Activated CD8-positive, alpha-beta memory T cell treated with anti-CD3 and anti-CD28 coated beads, Interleukin-2, amount 50 U/mL, for 1 hour (primary cell): ENCODE results near the gene TMEM184A.
"Not testable (repeated sequence)": the region's sequence is repeated elsewhere in the genome, so short reads cannot be mapped to it uniquely, and the experiment has no call there.

Experiments
- DNase-seq: peaks from one replicate; pipeline ENCODE4 v3.0.0-alpha.2; 2020; ENCODE audit errors: extremely low read depth

TMEM184A gene

GRCh38 chr7:1590476-1590875 lies 34.5 kb upstream of the TMEM184A start:
- DNase-seq, result no peak

DNA sequence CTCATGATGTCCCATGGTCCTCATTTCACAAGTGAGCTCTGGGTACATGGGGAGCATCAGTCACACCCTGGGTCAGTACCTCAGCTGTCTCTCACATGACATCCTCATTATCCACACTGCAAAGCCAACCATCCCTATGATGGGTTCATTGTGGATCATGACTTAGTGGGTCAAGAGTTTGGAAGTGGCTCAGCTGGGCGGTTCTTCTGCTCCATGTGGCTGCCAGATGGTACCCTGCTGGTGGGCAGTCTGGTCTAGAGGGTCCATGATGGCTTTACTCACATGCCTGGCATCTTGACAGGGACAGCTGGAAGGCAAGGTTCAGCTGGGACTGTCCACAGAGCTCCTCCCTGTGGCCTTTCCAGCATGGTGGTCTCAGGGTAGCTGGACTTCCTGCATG lies 33.0 kb upstream of the TMEM184A start:
- no peak for DNase-seq

GRCh38 chr7:1587738-1588137 lies 31.7 kb upstream of the TMEM184A start:
- DNase-seq, result no peak

DNA sequence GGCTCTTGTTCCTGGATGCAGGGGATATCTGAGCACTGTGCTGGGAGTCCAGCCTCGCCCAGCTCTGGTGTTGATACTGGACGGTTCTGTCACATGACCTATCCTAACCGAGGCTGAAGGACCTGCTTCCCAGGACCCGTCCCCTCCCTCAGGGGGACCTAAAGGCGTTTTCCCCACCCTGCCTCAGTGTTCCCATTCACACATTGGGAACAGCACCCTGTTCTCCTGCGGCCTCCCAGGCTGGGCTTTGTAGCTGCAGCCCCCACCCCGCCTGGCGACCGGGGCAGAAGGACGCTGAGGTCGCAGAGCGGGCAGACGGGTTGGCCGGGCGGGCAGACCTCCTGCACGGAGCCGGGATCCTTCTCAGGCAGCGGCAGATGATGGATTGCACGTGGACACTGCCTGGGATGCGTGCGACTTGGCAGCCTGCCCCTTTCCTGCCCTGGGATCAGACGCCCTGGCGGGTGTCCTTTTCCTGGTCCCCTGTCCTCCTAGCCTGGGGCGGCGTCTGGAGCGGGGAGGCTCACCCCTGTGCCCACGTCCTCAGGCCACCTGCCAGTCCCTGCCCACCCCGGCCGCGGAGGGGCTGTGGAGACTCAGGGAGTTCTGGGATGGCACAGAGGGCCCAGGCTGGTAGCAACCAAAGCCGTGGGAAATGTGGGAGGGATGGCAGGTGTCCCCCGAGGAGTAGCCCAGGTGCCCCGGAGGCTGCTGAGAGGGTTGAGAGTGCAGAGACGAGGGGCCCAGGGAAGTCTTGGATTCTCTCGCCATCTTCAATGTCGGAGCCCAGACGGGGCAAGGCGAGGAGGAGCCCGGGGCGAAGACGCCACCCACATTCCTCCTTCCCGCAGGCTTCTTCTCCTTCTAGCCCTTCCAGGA lies 31.1 kb upstream of the TMEM184A start:
- DNase-seq, result no peak

DNA sequence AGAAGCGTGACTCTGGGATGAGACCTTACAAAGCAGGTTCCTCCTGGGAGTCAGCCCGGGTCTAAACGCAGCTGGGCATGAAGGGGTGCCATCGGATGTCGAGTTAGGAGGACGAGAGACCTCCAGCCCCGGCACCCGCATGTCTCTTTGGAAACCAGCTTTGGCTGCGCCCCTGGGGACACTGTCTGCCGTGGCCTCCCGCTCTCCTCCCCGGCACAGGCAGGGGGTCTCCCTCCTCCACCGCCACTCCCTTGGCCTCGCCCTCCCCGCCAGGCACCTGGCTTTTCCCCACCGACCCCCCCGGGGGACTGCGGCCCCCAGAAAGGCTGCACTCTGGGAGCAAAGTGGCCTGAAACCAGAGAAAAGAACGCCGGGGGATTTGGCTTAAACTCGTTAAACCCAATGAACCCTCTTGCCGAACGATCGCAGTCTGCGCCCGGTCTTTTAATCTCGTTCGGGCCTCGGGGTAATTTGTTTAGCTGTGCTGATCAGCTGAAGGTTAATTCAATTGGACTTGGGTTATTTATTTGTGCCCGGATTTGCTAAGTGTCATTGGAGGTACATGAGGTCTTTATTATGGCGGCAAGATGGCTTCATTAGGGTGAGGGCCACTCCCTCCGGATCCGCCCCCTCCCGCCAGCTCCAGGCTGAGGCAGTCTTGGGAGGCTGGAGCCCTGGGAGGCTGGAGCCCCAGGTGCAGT lies 30.3 kb upstream of the TMEM184A start:
- no peak for DNase-seq

GRCh38 chr7:1585142-1585981 lies 29.4 kb upstream of the TMEM184A start:
- no peak for DNase-seq

DNA sequence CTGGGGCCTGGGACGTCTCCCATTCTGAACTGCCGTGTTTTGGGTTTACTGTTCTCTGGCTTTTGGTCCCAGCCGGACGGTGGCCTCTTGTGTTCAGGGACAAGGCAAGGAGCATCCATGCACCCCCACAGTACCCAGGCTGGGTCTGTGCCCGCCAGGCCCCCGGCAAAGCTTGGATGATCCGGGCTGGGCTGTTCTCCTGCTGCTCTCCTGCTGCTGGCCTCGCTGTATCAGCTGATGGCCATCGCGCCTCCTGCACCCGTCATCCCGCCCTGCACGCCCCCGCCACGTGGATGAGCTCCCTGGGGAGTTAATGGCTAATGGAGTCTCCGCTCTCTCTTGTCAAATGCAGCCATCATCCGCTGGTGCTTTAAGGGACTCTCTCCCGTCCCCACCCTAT lies 28.7 kb upstream of the TMEM184A start:
- DNase-seq, result no peak

DNA sequence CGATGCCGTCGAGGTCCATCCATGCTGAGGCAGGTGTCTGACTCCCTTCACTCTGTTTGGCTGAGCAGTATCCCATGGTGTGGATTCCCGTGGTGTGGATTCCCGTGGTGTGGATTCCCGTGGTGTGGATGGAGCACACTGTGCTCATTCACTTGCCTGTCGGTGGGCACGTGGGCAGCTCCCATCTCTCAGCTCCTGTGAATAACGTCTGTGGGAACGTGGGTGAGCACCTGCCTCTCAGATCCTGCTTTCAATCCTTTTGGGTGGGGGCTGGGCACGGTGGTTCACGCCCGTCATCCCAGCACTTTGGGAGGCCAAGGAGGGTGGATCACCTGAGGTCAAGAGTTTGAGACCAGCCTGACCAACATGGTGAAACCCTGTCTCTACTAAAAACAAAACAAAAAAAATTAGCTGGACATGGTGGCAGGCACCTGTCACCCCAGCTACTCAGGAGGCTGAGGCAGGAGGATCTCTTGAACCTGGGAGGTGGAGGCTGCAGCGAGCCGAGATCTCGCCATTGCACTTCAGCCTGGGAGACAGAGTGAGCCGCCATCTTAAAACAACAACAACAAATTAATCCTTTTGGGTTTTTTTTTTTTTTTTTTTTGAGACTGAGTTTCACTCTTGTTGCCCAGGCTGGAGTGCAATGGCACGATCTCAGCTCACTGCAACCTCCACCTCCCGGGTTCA lies 27.4 kb upstream of the TMEM184A start:
- DNase-seq, result not testable (repeated sequence)

- DNase-seq, result no peak
Measured at GRCh38 chr7:1580422-1581030, 24.5 kb upstream of the TMEM184A start.

DNA sequence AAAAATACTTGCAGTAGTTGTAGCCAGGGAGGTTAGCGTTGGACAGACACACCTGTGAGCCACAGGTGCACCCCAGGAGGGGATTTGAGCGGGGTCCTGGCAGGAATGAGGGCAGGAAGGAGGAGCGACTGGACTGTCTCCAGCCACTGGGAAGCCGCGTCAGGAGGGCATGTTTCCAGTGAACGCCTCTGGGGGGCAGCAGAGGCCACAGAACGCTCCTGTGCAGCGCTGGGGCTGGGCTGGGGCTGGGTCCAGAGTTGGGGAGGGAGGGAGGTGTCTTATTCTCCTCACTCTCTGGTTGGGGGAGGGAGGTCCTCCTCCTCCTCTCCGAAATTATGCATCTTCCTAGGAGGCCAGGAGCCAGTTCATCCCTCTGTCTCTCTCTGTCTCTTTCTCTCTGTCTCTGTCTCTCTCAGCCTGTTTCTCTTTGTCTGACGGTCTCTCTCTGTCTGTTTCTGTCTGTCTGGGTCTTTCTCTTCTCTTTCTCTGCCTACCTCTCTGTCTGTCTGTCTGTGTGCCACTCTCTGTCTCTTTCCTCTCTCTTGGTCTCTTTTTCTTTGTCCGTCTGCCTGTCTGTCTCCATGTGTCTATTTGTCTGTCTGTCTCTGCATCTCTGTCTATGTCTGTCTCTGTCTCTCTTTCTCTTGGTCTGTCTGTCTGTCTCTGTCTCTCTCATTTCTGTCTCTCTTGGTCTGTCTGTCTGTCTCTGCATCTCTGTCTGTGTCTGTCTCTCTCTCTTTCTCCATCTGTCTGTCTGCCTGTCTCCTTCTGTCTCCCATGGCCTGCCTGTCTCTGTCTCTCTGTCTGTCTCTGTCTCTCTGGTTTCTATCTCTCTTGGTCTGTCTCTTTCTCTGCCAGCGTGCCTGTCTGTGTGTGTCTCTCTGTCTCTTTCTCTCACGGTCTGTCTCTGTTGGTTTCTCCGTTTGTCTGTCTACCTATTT lies 23.7 kb upstream of the TMEM184A start:
- no peak for DNase-seq

DNA sequence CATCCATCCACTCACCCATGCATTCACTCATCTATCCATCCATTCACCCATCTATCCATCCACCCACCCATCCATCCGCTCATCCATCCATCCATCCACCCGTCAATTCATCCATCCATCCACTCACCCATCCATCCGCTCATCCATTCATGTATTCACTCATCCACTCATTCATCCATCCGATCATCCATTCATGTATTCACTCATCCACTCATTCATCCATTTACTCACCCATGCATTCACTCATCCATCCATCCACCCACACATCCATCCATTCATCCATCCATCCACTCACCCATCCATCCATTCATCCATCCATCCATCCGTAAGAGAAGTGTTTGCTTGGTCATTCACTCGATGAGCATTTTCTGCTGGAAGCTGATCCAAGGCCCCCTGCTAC lies 22.5 kb upstream of the TMEM184A start:
- no peak for DNase-seq

GRCh38 chr7:1576521-1577253 lies 20.7 kb upstream of the TMEM184A start:
- DNase-seq, result no peak

DNA sequence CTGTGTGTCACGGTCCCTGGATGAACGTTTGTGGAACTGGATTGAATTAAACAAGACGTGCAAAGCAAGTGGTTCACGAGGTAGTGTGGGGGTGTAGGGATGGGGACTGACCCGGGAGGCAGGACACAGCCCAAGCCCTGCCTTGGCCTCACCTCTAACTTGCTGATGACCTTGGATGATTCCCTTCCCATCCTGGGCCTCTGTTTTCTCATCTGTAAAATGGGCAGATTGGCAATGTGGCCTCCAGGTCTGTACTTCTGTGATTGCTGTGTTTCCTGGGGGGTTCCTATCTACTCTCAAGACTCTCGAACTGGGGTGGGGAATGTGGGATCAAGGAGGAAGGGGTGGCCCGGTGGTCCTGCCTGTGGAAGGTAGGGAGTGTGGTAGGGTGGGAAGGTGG lies 19.8 kb upstream of the TMEM184A start:
- DNase-seq, result no peak

DNA sequence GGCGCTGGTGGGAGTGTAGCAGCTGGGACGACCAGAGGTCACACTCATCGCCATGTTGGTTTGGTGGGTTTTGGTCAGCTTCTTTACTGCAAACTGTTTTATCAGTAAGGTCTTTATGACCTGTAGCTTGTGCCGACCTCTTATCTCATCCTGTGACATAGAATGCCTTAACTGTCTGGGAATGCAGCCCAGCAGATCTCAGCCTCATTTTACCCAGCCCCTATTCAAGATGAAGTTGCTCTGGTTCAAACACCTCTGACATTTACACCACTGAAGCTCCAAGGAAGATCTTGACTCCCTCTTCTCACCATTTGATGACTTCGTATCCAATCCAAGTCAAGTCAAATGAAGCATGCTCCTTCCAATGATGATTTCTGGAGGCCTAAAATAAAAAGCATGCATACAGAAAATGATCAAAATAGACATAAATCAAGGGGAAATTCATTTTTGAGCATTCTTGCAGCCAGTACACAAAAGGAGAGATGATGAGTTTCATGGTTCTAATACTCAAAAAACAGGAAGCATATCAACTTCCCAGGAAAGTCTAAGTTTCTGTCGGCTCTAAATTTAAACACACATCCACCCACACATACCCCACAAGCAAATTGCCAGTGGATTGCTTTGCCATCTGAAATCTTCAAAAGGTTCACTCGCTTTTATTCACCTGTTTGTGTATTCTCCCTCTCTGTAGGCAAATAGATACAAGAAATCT lies 16.3 kb upstream of the TMEM184A start:
- DNase-seq, result no peak

GRCh38 chr7:1569833-1570632 lies 14.0 kb upstream of the TMEM184A start, which contains the start of gene PSMG3:
Gene PSMG3 (minus strand): TSS chr7:1570032. CDS start chr7:1569339, 693 bp downstream.
- DNase-seq, result peak; percentile 61

DNA sequence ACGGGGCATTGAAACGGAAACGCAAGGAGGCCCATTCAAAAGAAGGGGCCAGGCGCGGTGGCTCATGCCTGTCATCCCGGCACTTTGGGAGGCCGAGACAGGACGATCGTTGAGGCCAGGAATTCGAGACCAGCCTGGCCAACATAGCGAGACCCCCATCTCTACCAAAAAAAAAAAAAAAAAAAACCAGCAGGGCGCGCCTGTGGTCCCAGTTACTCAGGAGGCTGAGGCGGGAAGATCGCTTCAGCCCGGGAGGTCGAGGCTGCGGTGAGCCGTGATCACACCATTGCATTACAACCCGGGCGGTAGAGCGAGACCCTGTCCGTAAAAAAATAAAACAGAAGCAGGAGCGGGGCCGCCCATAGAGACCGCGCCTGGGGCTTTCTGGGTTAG lies 13.4 kb upstream of the TMEM184A start:
- DNase-seq, result no peak

GRCh38 chr7:1569016-1569415 lies 13.0 kb upstream of the TMEM184A start:
- no peak for DNase-seq
